RWPE1 (cell line): ENCODE measurements around the gene FBRSL1.
"Not testable (repeated sequence)": the region's sequence is repeated elsewhere in the genome, so short reads cannot be mapped to it uniquely, and the experiment has no call there.

Experiments
- CTCF ChIA-PET: fragments of 350-600 bp; sonication (Branson Sonifier 250); formaldehyde crosslinking; extraction: SDS; loops from one replicate; lab custom pipeline; 2021; lab: Yijun Ruan, JAX
- POLR2A ChIA-PET: fragments of 400-600 bp; formaldehyde crosslinking; extraction: SDS; loops from one replicate; lab custom pipeline; 2020; ENCODE audit warnings: antibody characterized with exemption; ENCODE audit not compliant: low non-redundant PET; lab: Yijun Ruan, JAX
- DNase-seq: peaks from one replicate; pipeline ENCODE4 v3.0.0; 2012; ENCODE audit warnings: low spot score
- H3K27ac ChIP-seq: fragments of 450-650 bp; 2 replicates; pipeline ENCODE4 v1.5.1; 2017
- TF ChIP-seq, protein P1 (sequence below): fragments of 450-650 bp; conservative IDR thresholded peaks from 2 replicates; pipeline ENCODE4 v1.5.1; 2017; ENCODE audit warnings: low read depth, mild to moderate bottlenecking

FBRSL1 gene

DNA sequence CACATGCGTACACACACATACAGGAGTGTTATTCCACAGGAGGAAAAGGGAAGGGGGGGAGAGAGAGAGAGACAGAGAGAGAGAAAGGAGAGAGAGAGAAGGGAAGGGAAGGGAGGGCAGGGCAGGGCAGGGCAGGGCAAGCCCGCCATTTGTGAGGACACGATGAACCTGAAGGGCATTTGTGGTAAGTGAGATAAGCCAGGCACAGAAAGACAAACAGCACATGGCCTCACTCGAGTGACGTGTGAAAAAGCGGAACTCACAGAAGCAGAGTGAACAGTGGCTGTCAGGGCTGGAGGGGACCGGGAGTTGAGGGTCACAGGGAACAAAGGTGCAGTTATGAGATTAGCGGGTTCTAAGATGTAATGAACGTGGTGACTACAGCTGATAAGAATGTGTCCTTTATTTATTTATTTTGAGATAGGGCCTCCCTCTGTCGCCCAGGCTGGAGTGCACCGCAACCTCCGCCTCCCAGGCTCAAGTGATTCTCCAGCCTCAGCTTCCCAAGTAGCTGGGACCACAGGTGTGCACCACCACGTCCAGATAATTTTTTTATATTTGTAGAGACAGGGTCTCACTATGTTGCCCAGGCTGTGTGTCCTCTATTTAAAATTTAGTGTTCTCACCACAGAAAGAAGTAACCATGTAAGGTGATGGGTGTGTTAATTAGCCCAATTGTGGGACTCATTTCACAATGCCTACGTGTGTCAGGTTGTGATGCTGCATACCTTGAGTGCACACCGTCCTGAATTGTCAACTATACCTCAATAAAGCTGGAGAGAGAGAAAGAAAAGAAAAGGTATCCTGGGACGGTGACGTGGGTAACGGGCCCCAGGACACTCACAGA is 18.7 kb upstream of the FBRSL1 start:
- POLR2A ChIA-PET, result no interaction called here
- H3K27ac ChIP-seq, result peak overlapping the region; percentile 26; the same call in 1 of the 2 replicates
- CTCF ChIA-PET, result no interaction called here
- TF ChIP-seq, protein P1, sequence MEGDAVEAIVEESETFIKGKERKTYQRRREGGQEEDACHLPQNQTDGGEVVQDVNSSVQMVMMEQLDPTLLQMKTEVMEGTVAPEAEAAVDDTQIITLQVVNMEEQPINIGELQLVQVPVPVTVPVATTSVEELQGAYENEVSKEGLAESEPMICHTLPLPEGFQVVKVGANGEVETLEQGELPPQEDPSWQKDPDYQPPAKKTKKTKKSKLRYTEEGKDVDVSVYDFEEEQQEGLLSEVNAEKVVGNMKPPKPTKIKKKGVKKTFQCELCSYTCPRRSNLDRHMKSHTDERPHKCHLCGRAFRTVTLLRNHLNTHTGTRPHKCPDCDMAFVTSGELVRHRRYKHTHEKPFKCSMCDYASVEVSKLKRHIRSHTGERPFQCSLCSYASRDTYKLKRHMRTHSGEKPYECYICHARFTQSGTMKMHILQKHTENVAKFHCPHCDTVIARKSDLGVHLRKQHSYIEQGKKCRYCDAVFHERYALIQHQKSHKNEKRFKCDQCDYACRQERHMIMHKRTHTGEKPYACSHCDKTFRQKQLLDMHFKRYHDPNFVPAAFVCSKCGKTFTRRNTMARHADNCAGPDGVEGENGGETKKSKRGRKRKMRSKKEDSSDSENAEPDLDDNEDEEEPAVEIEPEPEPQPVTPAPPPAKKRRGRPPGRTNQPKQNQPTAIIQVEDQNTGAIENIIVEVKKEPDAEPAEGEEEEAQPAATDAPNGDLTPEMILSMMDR, result no peak
- DNase-seq, result no peak

DNA sequence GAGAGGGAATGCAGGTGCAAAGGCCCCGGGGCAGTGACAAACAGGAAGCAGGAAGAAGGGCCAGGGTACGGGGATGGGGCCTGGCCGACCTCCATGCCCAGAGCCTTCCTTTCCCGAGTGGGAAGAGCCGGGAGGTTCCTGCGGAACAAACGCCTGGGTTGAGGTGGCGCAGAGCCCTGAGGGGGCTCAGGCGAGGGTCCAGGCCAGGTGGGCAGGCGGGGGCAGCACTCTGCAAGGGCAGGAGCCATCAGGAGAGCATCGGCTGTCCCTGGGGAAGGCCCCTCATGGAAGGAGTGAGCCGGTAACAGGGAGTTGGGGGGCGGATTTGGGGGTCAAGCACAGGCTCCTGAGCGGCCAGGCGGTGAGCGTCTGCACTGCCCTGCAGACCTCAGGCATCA is 18.1 kb upstream of the FBRSL1 start:
- ChIA-PET POLR2A (no interaction called here), CTCF (no interaction called here)
- TF ChIP-seq, protein P1, result no peak
- no peak overlapping the region for H3K27ac ChIP-seq
- no peak for DNase-seq

DNA sequence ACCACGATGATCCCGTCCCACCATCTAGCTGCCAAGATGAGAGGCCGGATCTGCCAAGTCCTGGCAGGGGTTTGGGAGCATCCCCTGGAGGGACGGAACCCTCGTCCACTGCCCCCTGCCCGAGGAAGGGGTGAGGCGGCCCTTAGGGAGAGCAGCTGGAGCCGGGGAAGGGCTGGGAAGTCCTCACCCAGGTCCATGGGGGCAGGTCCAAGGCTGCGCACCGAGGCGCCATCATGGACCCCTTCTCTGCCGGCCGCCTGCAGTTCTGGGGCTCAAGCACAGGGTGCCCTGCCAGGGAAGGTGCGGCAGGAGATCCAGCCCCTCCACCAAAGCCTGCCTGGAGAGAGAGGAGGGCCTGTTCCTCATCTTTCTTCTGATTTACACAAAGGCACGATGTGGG is 17.6 kb upstream of the FBRSL1 start:
- ChIA-PET CTCF (no interaction called here), POLR2A (no interaction called here)
- H3K27ac ChIP-seq, result no peak overlapping the region
- DNase-seq, result no peak
- TF ChIP-seq, protein P1, result no peak

DNA sequence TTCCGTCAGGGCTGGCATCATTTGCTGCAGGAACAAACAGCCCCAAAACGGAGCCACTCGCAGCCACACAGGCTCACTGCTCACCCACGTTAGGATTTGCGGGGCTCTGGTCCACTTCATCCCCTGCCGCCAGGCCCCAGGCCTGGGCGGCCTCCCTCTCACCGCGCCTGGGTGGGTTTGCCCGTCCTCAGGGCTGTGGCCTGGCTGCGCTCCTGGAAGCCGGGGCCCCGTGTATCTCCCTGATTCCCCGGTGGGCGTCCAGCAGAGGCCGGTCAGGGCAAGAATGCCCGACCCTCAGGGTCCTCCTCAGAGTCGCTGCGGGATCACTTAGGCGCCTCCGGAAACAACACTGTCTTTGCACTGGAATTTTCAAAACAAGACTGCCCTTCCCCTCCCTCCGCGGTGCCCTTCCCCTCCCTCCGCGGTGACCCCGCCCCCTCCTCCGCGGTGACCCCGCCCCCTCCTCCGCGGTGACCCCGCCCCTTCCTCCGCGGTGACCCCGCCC is 15.7 kb upstream of the FBRSL1 start:
- TF ChIP-seq, protein P1, result no peak
- H3K27ac ChIP-seq, result no peak overlapping the region
- CTCF ChIA-PET, result no interaction called here
- DNase-seq, result no peak
- POLR2A ChIA-PET, result no interaction called here

DNA sequence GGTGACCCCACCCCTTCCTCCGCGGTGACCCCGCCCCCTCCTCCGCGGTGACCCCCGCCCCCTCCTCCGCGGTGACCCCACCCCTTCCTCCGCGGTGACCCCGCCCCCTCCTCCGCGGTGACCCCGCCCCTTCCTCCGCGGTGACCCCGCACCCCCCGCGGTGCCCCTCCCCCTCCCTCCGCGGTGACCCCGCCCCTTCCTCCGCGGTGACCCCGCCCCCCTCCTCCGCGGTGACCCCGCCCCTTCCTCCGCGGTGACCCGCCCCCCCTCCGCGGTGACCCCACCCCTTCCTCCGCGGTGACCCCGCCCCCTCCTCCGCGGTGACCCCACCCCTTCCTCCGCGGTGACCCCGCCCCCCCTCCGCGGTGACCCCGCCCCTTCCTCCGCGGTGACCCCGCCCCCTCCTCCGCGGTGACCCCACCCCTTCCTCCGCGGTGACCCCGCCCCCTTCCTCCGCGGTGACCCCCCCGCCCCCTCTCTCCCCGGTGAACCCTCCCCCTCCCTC is 15.1 kb upstream of the FBRSL1 start:
- H3K27ac ChIP-seq, POLR2A ChIA-PET, DNase-seq, CTCF ChIA-PET: not testable (repeated sequence)

DNA sequence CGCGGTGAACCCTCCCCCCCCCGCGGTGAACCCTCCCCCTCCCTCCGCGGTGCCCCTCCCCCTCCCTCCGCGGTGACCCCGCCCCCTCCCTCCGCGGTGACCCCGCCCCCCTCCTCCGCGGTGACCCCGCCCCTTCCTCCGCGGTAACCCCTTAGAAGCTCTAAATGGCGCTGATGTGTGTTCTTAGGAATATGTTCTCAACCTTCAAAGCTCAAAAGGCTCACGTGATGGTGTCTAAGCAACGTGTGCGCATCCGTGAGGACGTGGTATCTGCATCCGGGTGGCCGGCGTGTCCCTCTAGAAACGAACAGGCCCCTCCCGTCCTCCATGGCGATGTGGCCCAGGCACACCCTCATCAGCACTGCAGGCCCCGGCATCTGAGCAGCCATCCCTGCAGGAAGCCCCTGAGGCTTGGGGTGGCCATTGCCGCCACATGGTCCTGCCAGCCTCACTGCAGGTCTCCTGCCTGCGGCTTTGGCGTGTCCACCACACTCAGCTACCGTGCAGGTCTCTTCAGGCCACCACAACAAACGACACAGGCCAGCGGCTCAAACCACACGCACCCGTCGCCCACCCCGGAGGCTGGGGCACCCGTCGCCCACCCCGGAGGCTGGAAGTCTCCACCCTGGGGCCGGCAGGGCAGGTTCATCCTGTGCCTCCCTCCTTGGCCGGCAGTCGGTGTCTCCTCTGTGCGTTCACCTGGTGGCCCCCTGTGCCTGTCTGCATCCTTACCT is 14.5 kb upstream of the FBRSL1 start:
- CTCF ChIA-PET, result interaction anchor here (0.6 kb wide), 1 partner anchor 26 kb away, joined by 3 read pairs; no protein-coding TSS in a partner anchor
- TF ChIP-seq, protein P1, result no peak
- POLR2A ChIA-PET, result no interaction called here
- no peak overlapping the region for H3K27ac ChIP-seq
- no peak for DNase-seq
